Mesothelial cell of epicardium (in vitro differentiated cells): Measurements from ENCODE around the gene IER5L. TPM values are rescaled to one million over a fixed set of nuclear protein-coding genes. Genes with fewer than 3 reads are reported as not detected.

Experiments
- DNase-seq, 2 experiments: peaks; one replicate each; pipeline ENCODE4 v3.0.0; 2021; ENCODE audit warnings: low spot score in 2 of 2; ENCODE audit not compliant: unreplicated experiment in 2 of 2
- H3K27ac Mint-ChIP-seq: 2 replicates; pipeline ENCODE4 v1.8.0; 2021; ENCODE audit warnings: mixed read lengths
- H3K27me3 Mint-ChIP-seq: 2 replicates; pipeline ENCODE4 v1.8.0; 2021; ENCODE audit warnings: low read depth, mixed read lengths
- H3K36me3 Mint-ChIP-seq: 2 replicates; pipeline ENCODE4 v1.8.0; 2021; ENCODE audit warnings: mixed read lengths
- H3K4me1 Mint-ChIP-seq: 2 replicates; pipeline ENCODE4 v1.8.0; 2021; ENCODE audit warnings: mixed read lengths
- H3K4me3 Mint-ChIP-seq: 2 replicates; pipeline ENCODE4 v1.8.0; 2021; ENCODE audit warnings: mild to moderate bottlenecking, moderate library complexity, mixed read lengths
- H3K9me3 Mint-ChIP-seq: 2 replicates; pipeline ENCODE4 v1.8.0; 2021; ENCODE audit warnings: mixed read lengths
- CTCF ChIP-seq: fragments of 200-600 bp; sonication (generic); IDR thresholded peaks from one replicate; pipeline ENCODE4 v1.5.0; 2021; ENCODE audit warnings: antibody characterized with exemption; ENCODE audit not compliant: unreplicated experiment
- total RNA-seq: library from RNA; stranded (reverse); gene quantifications from 3 replicates; pipeline ENCODE4 v1.2.1, GENCODE V29; 2021

IER5L gene
- total RNA-seq, 1 donor from 2014 or later: 34.7 TPM

- H3K4me1 Mint-ChIP-seq: peaks cover 24% of the 10 kb centered on the region
- H3K27me3 Mint-ChIP-seq: no peaks in the 10 kb centered on the region
- no peaks in the 10 kb centered on the region for H3K36me3 Mint-ChIP-seq
- H3K4me3 Mint-ChIP-seq: no peak overlapping the region
- no peak for TF ChIP-seq CTCF
- no peak for DNase-seq
- H3K9me3 Mint-ChIP-seq: peaks cover 3% of the 10 kb centered on the region
- H3K27ac Mint-ChIP-seq: peak overlapping the region; percentile 90
Observed at GRCh38 chr9:129184596-129185122, 6.6 kb upstream of the IER5L start.

- Mint-ChIP-seq H3K27me3 (no peaks in the 10 kb centered on the region), H3K27ac (peak overlapping the region; percentile 90), H3K4me1 (peaks cover 26% of the 10 kb centered on the region), H3K9me3 (peaks cover 3% of the 10 kb centered on the region), H3K4me3 (no peak overlapping the region), H3K36me3 (no peaks in the 10 kb centered on the region)
- DNase-seq: no peak
- TF ChIP-seq CTCF: no peak
Observed at GRCh38 chr9:129184219-129184524, 6.1 kb upstream of the IER5L start.

- no peaks in the 10 kb centered on the region for H3K36me3 Mint-ChIP-seq
- no peak for DNase-seq
- peak overlapping the region; percentile 90 for H3K27ac Mint-ChIP-seq
- peaks cover 3% of the 10 kb centered on the region for H3K9me3 Mint-ChIP-seq
- H3K4me3 Mint-ChIP-seq: no peak overlapping the region
- peaks cover 31% of the 10 kb centered on the region for H3K4me1 Mint-ChIP-seq
- H3K27me3 Mint-ChIP-seq: peaks cover 3% of the 10 kb centered on the region
- no peak for TF ChIP-seq CTCF
Observed at GRCh38 chr9:129183495-129184218, 5.6 kb upstream of the IER5L start.

GRCh38 chr9:129182625-129183494 lies 4.8 kb upstream of the IER5L start:
- H3K27me3 Mint-ChIP-seq: peaks cover 3% of the 10 kb centered on the region
- no peak for DNase-seq
- H3K9me3 Mint-ChIP-seq: peaks cover 3% of the 10 kb centered on the region
- peaks cover 31% of the 10 kb centered on the region for H3K4me1 Mint-ChIP-seq
- no peaks in the 10 kb centered on the region for H3K36me3 Mint-ChIP-seq
- TF ChIP-seq CTCF: no peak
- no peak overlapping the region for H3K4me3 Mint-ChIP-seq
- peak overlapping the region; percentile 90 for H3K27ac Mint-ChIP-seq

- peaks cover 31% of the 10 kb centered on the region for H3K4me1 Mint-ChIP-seq
- no peak overlapping the region for H3K27ac Mint-ChIP-seq
- no peak for TF ChIP-seq CTCF
- peaks cover 3% of the 10 kb centered on the region for H3K27me3 Mint-ChIP-seq
- DNase-seq: no peak
- H3K36me3 Mint-ChIP-seq: no peaks in the 10 kb centered on the region
- H3K9me3 Mint-ChIP-seq: no peaks in the 10 kb centered on the region
- no peak overlapping the region for H3K4me3 Mint-ChIP-seq
Observed at GRCh38 chr9:129182122-129182521, 4.1 kb upstream of the IER5L start.
